Liver (tissue), 5 donors: ENCODE results near the gene DUT. TPM values are rescaled to one million over a fixed set of nuclear protein-coding genes. Genes with fewer than 3 reads are reported as not detected.

Experiments
- polyA plus RNA-seq, 2 donors: library from polyadenylated mRNA; stranded (reverse) in 1 of 2; unstranded in 1 of 2; fragments of 200-250 nt in 1 of 2; fragments of >200 nt in 1 of 2; fragmentation: Nextera tagmentation in 1 of 2; extraction: Ambion mirVana in 1 of 2; gene quantifications; one replicate each; pipeline versions ENCODE4 v1.2.1 to v1.2.3, GENCODE V29; 2013 to 2015
- small RNA-seq: library from RNA; depleted of rRNA; stranded (forward); fragments of <200 nt; gene quantifications from one replicate; pipeline ENCODE3, GENCODE V24; 2014
- total RNA-seq, 2 donors: library from RNA; depleted of rRNA; stranded (reverse); fragments of >200 nt; gene quantifications; one replicate each; pipeline ENCODE4 v1.2.3, GENCODE V29; 2014
- donor health status: healthy.
- donor health status: healthy.
- donor health status: healthy.

DUT gene
- total and polyA plus RNA-seq, 4 donors = 12.8 to 58.7 (median 35.1) TPM

Small RNAs within 50 kb of the gene (small RNA-seq; reads per million reads assigned to genes)
- gene RF00019 = not detected

Other genes with a start within 250 kb of the DUT start
- not detected for gene SLC24A5, start 210.4 kb upstream of the DUT start, total RNA-seq
- not detected for gene SLC24A5, start 210.4 kb upstream of the DUT start, polyA plus RNA-seq
- 1 to 10 TPM in 1 of 2 donors, under 1 TPM in 1; 0.42 to 1.2 TPM for gene MYEF2, start 153.1 kb upstream of the DUT start, total RNA-seq
- gene MYEF2, start 153.1 kb upstream of the DUT start, polyA plus RNA-seq = under 1 TPM; 0.07 to 0.25 TPM
- not detected for gene CTXN2, start 139.8 kb upstream of the DUT start, total RNA-seq
- gene CTXN2, start 139.8 kb upstream of the DUT start, polyA plus RNA-seq = not detected
- under 1 TPM; 0.05 to 0.42 TPM for gene SLC12A1, start 125.1 kb upstream of the DUT start, total RNA-seq
- gene SLC12A1, start 125.1 kb upstream of the DUT start, polyA plus RNA-seq = under 1 TPM; 0.03 to 0.13 TPM